GM12892 (cell line): Measurements from ENCODE around the gene ARHGEF19.

Experiments used
- POLR2A ChIP-seq: IDR thresholded peaks from 2 replicates; pipeline ENCODE4 v1.6.1; 2011; ENCODE audit warnings: low read depth, low read length, control low read depth
- POLR2AphosphoS5 ChIP-seq: IDR thresholded peaks from 2 replicates; pipeline ENCODE4 v1.6.1; 2011; ENCODE audit warnings: low read depth, low read length, control low read depth

- no peak for TF ChIP-seq POLR2A
- TF ChIP-seq POLR2AphosphoS5, result no peak
Observed at GRCh38 chr1:16253332-16253922, 41.0 kb upstream of the ARHGEF19 start.
